Tibial nerve (tissue), 4 donors: ENCODE data around the gene OGDH.

Experiments
- CTCF ChIP-seq, 5 experiments: fragments of 200-600 bp in 3 of 5; fragments of 450-650 bp in 2 of 5; sonication (generic) in 3 of 5; IDR thresholded peaks; one replicate each; pipeline ENCODE4 v1.5.1; 2016 to 2019; ENCODE audit warnings: antibody characterized with exemption in 5 of 5, mild to moderate bottlenecking in 3 of 5, moderate library complexity in 2 of 5
- EP300 ChIP-seq, 2 donors: sonication (generic); formaldehyde crosslinking; IDR thresholded peaks; one replicate each; pipeline ENCODE4 v1.6.1; 2017; ENCODE audit warnings: antibody characterized with exemption in 2 of 2, mild to moderate bottlenecking in 1 of 2
- POLR2A ChIP-seq, 2 donors: fragments of 450-650 bp; IDR thresholded peaks; one replicate each; pipeline ENCODE4 v1.6.1; 2017; ENCODE audit warnings: antibody characterized with exemption in 2 of 2, mild to moderate bottlenecking in 2 of 2, moderate library complexity in 2 of 2

GRCh38 chr7:44559485-44559884 lies 46.9 kb upstream of the OGDH start:
- TF ChIP-seq CTCF (IDR thresholded peaks at IDR 0.05): no peak
- TF ChIP-seq EP300 (IDR thresholded peaks at IDR 0.05): no peak
- no peak for TF ChIP-seq POLR2A (IDR thresholded peaks at IDR 0.05)
